WERI-Rb-1 (cell line): ENCODE data around the gene PSMD14.

Experiments used
- DNase-seq: peaks from one replicate; pipeline ENCODE4 v3.0.0-alpha.2; 2020
- H3K27ac ChIP-seq: fragments of 250-450 bp; sonication (Bioruptor Pico); 2 replicates; pipeline ENCODE4 v1.5.1; 2020; ENCODE audit warnings: mild to moderate bottlenecking, moderate library complexity
- H3K27me3 ChIP-seq: fragments of 250-450 bp; sonication (Bioruptor Pico); 2 replicates; pipeline ENCODE4 v1.5.1; 2021; ENCODE audit warnings: mild to moderate bottlenecking, low read depth, moderate library complexity; ENCODE audit not compliant: insufficient read depth, severe bottlenecking
- H3K36me3 ChIP-seq: fragments of 250-450 bp; sonication (Bioruptor Pico); 2 replicates; pipeline ENCODE4 v1.5.1; 2020; ENCODE audit warnings: mild to moderate bottlenecking, moderate library complexity
- H3K4me3 ChIP-seq: 2 replicates; pipeline ENCODE4 v1.5.1; 2011; ENCODE audit warnings: low read depth, mild to moderate bottlenecking, control low read depth, low read length
- H3K9me3 ChIP-seq: fragments of 250-450 bp; sonication (Bioruptor Pico); 2 replicates; pipeline ENCODE4 v1.5.1; 2021; ENCODE audit warnings: mild to moderate bottlenecking, moderate library complexity; ENCODE audit not compliant: severe bottlenecking
- TF ChIP-seq, protein P1 (sequence below): IDR thresholded peaks from 2 replicates; pipeline ENCODE4 v1.5.1; 2011; ENCODE audit warnings: low read depth, mild to moderate bottlenecking, control low read depth, inconsistent platforms, low read length

PSMD14 gene

GRCh38 chr2:161374446-161374845 lies 66.2 kb downstream of the PSMD14 start:
- DNase-seq, result no peak
- no peaks in the 10 kb centered on the region for H3K27me3 ChIP-seq
- no peak overlapping the region for H3K27ac ChIP-seq
- no peaks in the 10 kb centered on the region for H3K9me3 ChIP-seq
- peaks cover 23% of the 10 kb centered on the region for H3K36me3 ChIP-seq
- TF ChIP-seq, protein P1, sequence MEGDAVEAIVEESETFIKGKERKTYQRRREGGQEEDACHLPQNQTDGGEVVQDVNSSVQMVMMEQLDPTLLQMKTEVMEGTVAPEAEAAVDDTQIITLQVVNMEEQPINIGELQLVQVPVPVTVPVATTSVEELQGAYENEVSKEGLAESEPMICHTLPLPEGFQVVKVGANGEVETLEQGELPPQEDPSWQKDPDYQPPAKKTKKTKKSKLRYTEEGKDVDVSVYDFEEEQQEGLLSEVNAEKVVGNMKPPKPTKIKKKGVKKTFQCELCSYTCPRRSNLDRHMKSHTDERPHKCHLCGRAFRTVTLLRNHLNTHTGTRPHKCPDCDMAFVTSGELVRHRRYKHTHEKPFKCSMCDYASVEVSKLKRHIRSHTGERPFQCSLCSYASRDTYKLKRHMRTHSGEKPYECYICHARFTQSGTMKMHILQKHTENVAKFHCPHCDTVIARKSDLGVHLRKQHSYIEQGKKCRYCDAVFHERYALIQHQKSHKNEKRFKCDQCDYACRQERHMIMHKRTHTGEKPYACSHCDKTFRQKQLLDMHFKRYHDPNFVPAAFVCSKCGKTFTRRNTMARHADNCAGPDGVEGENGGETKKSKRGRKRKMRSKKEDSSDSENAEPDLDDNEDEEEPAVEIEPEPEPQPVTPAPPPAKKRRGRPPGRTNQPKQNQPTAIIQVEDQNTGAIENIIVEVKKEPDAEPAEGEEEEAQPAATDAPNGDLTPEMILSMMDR, result no peak
- no peak overlapping the region for H3K4me3 ChIP-seq

DNA sequence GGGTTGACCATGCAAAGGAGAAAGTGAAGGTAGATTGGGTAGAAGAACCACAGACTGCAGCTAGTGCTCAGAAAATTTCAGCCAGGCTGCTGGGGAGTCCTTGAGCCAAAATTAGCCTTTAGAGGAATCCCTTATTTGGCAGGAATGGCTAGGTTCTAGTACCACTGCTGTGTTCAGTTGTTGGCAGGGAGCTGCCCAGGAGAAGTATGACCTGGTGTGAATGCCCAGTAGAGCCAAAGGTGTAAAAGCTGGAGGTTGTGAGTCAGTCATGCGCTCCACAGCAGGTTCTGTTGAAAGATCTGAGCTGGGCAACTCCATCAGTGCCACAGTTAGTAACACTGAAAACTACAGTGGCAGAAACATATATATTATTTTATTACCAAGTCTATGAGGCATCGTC lies 71.5 kb downstream of the PSMD14 start:
- TF ChIP-seq, protein P1, result no peak
- H3K27me3 ChIP-seq, result no peaks in the 10 kb centered on the region
- H3K36me3 ChIP-seq, result no peaks in the 10 kb centered on the region
- H3K9me3 ChIP-seq, result no peaks in the 10 kb centered on the region
- no peak overlapping the region for H3K4me3 ChIP-seq
- no peak overlapping the region for H3K27ac ChIP-seq
- DNase-seq, result no peak

DNA sequence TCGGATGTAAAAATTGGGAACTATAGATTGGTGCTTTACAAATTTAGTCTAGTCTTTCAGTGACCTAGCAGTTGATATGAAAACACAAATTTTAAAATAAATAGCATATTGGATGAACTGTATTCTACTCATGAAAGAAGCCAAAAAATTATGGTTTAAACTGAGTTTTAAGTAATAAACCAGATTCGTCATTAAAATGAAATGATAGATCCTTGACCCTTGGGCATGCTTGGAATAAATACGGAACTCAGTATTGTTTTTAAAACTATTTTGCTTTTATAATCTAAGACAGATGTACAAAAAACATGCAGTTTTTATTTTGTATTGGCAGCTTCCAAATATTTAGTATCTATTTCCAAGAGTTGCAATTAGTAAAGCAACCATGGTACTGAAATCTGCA lies 73.3 kb downstream of the PSMD14 start:
- DNase-seq, result no peak
- H3K27ac ChIP-seq, result no peak overlapping the region
- TF ChIP-seq, protein P1, result no peak
- 0 out of 2 replicates have a peak, but pooled peaks cover 3% of the 10 kb centered on the region for H3K36me3 ChIP-seq
- H3K9me3 ChIP-seq, result no peaks in the 10 kb centered on the region
- no peaks in the 10 kb centered on the region for H3K27me3 ChIP-seq
- H3K4me3 ChIP-seq, result no peak overlapping the region

- Histone ChIP-seq H3K27ac (no peak overlapping the region), H3K36me3 (0 out of 2 replicates have a peak, but pooled peaks cover 3% of the 10 kb centered on the region), H3K9me3 (no peaks in the 10 kb centered on the region), H3K4me3 (no peak overlapping the region), H3K27me3 (no peaks in the 10 kb centered on the region)
- no peak for DNase-seq
- TF ChIP-seq, protein P1, result no peak
These were observed 74.5 kb downstream of the PSMD14 start for GRCh38 chr2:161382747-161383146.

GRCh38 chr2:161384864-161385263 lies 76.6 kb downstream of the PSMD14 start:
- TF ChIP-seq, protein P1, result no peak
- no peak overlapping the region for H3K4me3 ChIP-seq
- DNase-seq, result no peak
- no peak overlapping the region for H3K27ac ChIP-seq
- H3K36me3 ChIP-seq, result peaks cover 3% of the 10 kb centered on the region; the same call in 1 of the 2 replicates
- H3K9me3 ChIP-seq, result no peaks in the 10 kb centered on the region
- H3K27me3 ChIP-seq, result no peaks in the 10 kb centered on the region

DNA sequence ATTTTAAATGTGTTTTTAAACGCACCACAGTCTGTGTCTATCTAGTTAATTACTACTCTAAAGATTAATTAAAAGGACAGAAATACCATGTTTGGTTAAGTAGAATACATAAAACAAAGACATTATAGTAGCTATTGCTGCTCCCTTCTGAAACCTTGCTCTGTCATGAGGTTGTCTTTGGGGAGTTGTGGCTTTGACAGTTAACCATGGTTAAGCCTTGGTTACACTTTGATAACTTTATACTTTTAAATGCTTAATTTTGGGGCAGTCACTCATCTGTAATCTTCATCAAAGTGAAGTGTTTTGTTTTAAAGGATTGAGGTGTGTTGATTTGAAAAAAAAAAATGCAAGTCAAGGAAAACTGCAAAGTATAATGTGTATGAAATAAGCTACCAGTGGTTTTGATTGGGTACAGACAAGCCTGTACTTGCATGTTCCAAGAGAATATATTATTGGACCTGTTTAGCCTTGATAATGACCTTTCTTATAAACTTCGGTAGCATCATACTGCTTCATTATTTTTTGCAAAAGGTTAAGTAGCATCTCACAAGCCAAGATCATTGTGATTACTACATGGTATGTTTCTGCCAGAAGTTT lies 78.1 kb downstream of the PSMD14 start:
- Histone ChIP-seq H3K27me3 (no peaks in the 10 kb centered on the region), H3K36me3 (peaks cover 3% of the 10 kb centered on the region; the same call in 1 of the 2 replicates), H3K27ac (no peak overlapping the region), H3K9me3 (no peaks in the 10 kb centered on the region), H3K4me3 (no peak overlapping the region)
- no peak for DNase-seq
- TF ChIP-seq, protein P1, result no peak
